SK-N-MC (cell line): ENCODE data around the gene ATPAF2.

Source experiments
- DNase-seq: peaks from one replicate; pipeline ENCODE4 v3.0.0-alpha.2; 2011; ENCODE audit warnings: low read depth, low spot score
- H3K27ac ChIP-seq: fragments of 200-600 bp; sonication (generic); 2 replicates; pipeline ENCODE4 v1.5.1; 2016; ENCODE audit warnings: mixed run types
- H3K36me3 ChIP-seq: fragments of 200-600 bp; sonication (generic); 2 replicates; pipeline ENCODE4 v1.6.1; 2017; ENCODE audit warnings: antibody characterized with exemption, low read length, mixed read lengths; ENCODE audit not compliant: insufficient read depth
- H3K4me3 ChIP-seq: fragments of 200-600 bp; sonication (generic); 2 replicates; pipeline ENCODE4 v1.5.1; 2016
- H3K9ac ChIP-seq: fragments of 200-600 bp; sonication (generic); 2 replicates; pipeline ENCODE4 v1.8.0; 2017; ENCODE audit warnings: mixed run types, mixed read lengths; ENCODE audit not compliant: insufficient read length
- H3K9me3 ChIP-seq: fragments of 200-600 bp; sonication (generic); 2 replicates; pipeline ENCODE4 v1.6.1; 2017; ENCODE audit warnings: low read depth, mild to moderate bottlenecking, antibody characterized with exemption, low read length, moderate library complexity, mixed read lengths
- EZH2 ChIP-seq: fragments of 200-600 bp; sonication (generic); IDR thresholded peaks from one replicate; pipeline ENCODE4 v1.6.1; 2017; ENCODE audit warnings: antibody characterized with exemption
- FOXP2 ChIP-seq: optimal IDR thresholded peaks from 2 replicates; pipeline ENCODE3; 2011; ENCODE audit warnings: mild to moderate bottlenecking, moderate library complexity; ENCODE audit not compliant: insufficient read depth; ENCODE audit errors: extremely low read length, control extremely low read depth
- POLR2AphosphoS5 ChIP-seq: IDR thresholded peaks from 2 replicates; pipeline ENCODE4 v1.6.1; 2012; ENCODE audit warnings: mild to moderate bottlenecking, low read depth, low read length, borderline replicate concordance

The ATPAF2 gene

DNA sequence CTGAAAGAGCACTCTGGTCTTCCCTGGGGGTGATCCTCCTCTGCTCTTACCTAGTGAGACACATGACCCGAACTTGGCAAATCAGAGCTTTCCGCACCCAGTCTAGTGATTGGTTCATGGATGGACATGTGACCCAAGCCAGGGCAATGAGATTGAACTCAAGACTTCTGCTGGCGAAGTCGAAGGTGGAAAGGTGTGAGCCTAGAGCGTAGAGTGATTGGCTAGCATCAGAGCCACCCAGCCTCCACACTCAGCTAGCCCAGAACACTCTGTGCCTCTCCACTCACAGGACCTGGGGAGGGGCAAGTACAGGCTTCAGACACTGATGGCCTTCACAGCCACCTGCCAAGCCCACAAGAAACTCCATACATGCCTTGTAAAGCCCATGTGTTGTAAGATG is 17.6 kb downstream of the ATPAF2 start:
- Histone ChIP-seq H3K4me3 (no peak overlapping the region), H3K27ac (no peak overlapping the region)
- TF ChIP-seq EZH2, result no peak
- TF ChIP-seq FOXP2, result no peak
- no peak for TF ChIP-seq POLR2AphosphoS5

DNA sequence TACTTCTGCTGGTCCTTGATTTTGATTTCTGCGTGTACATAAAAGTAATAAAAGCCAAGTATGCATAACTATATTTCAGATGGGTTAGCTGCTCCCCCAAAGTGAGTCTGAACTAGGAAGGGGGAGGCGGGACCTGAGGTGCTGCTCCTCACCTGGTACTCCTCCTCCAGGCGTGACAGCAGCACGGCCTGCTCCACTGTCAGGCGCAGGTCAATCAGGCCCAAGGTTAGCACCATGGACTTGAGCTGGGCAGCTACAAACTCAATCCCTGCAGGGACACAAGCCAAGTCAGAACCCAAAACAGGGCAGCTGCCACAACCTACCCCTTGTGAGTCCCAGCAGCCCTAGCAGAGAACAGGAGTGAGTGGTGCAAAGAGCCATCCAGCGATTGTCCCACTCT is 18.0 kb downstream of the ATPAF2 start:
- Histone ChIP-seq H3K27ac (no peak overlapping the region), H3K36me3 (no peaks in the 10 kb centered on the region)
- TF ChIP-seq POLR2AphosphoS5 (no peak), EZH2 (no peak), FOXP2 (no peak)

More for the DNA sequence above, 17.6 kb downstream of the ATPAF2 start:
- no peaks in the 10 kb centered on the region for H3K36me3 ChIP-seq
- no peak for DNase-seq
- no peaks in the 10 kb centered on the region for H3K9me3 ChIP-seq
- no peak overlapping the region for H3K9ac ChIP-seq

GRCh38 chr17:18019838-18020154 is 19.2 kb downstream of the ATPAF2 start:
- Histone ChIP-seq H3K36me3 (no peaks in the 10 kb centered on the region), H3K4me3 (no peak overlapping the region), H3K9ac (no peak overlapping the region), H3K27ac (no peak overlapping the region), H3K9me3 (no peaks in the 10 kb centered on the region)
- no peak for TF ChIP-seq EZH2
- TF ChIP-seq FOXP2, result no peak
- DNase-seq, result no peak

More for the DNA sequence above, 18.0 kb downstream of the ATPAF2 start:
- no peak overlapping the region for H3K4me3 ChIP-seq
- DNase-seq, result no peak
- no peaks in the 10 kb centered on the region for H3K9me3 ChIP-seq
- H3K9ac ChIP-seq, result no peak overlapping the region

DNA sequence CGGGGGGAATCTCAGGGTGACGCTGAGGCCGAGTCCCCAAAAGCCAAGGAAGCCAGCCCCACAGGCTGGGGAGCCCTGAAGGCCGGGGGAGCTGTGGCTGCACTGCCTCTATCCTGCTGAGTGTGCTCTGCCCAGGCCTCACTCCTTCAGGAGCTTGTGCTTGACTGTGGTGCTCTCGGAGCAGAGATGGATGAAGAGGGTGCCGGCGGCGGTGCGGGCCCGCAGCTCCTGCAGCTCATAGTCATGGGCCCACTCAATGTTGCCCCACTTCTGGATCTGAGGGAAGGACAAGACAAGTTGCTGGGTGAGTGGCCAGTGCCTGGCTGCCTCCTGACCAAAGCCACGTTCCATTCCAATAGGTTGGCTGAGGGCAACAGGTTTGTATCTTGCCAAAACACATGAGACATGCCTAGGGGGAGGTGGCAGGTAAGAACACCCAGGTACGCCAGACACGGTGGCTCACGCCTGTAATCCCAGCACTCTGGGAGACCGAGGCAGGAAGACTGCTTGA is 20.5 kb downstream of the ATPAF2 start:
- Histone ChIP-seq H3K9ac (no peak overlapping the region), H3K4me3 (no peak overlapping the region)
- no peak for DNase-seq

DNA sequence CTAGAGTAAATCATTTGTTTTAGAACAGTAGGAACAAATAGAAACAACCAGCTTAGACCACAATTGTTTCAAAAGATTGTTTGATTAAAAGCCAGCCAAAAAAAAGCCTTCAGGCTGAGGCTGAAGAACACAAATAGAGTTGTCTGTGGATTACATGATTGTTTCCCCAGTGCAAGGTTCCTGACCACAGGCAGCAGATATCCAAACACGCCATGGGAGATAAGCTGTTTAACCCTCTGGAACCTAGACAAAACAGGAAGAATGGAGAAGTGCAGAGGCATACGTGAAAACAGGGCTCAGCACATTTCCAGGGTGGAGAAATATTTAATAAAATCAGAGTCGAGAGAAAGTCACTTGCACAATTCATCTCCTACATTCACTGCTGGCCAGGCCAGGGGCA is 21.0 kb downstream of the ATPAF2 start:
- Histone ChIP-seq H3K27ac (no peak overlapping the region), H3K9me3 (no peaks in the 10 kb centered on the region), H3K9ac (no peak overlapping the region), H3K36me3 (no peaks in the 10 kb centered on the region), H3K4me3 (no peak overlapping the region)
- TF ChIP-seq FOXP2 (no peak), EZH2 (no peak), POLR2AphosphoS5 (no peak)
- no peak for DNase-seq

More for the DNA sequence above, 20.5 kb downstream of the ATPAF2 start:
- no peak for TF ChIP-seq EZH2
- no peak for TF ChIP-seq FOXP2
- no peak for TF ChIP-seq POLR2AphosphoS5
- Histone ChIP-seq H3K9me3 (no peaks in the 10 kb centered on the region), H3K27ac (no peak overlapping the region), H3K36me3 (no peaks in the 10 kb centered on the region)

DNA sequence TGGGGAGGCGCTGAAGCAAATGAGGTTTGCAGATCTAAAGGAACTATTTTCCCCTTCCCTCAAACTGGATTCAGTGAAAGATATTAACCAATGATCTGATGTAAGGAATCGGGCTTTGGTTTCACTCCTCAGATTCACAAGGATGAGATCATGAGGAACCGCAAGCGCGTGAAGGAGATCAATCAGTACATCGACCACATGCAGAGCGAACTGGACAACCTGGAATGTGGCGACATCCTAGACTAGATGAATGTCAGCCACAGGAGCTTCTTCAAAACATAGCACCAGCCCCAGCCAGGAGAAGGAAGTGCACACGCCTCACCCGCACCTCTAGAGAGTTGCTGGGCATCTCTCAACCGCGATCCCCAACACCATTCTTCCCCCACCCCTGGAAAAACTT is 22.5 kb downstream of the ATPAF2 start:
- Histone ChIP-seq H3K9me3 (no peaks in the 10 kb centered on the region), H3K9ac (no peak overlapping the region)
- no peak for DNase-seq

GRCh38 chr17:18015593-18015992 is 23.4 kb downstream of the ATPAF2 start:
- Histone ChIP-seq H3K4me3 (no peak overlapping the region), H3K9ac (no peak overlapping the region), H3K9me3 (no peaks in the 10 kb centered on the region), H3K27ac (no peak overlapping the region), H3K36me3 (no peaks in the 10 kb centered on the region)
- DNase-seq, result no peak
- TF ChIP-seq EZH2 (no peak), FOXP2 (no peak), POLR2AphosphoS5 (no peak)

More for the DNA sequence above, 22.5 kb downstream of the ATPAF2 start:
- TF ChIP-seq POLR2AphosphoS5 (no peak), FOXP2 (no peak), EZH2 (no peak)
- H3K36me3 ChIP-seq, result no peaks in the 10 kb centered on the region
- H3K4me3 ChIP-seq, result no peak overlapping the region
- no peak overlapping the region for H3K27ac ChIP-seq

DNA sequence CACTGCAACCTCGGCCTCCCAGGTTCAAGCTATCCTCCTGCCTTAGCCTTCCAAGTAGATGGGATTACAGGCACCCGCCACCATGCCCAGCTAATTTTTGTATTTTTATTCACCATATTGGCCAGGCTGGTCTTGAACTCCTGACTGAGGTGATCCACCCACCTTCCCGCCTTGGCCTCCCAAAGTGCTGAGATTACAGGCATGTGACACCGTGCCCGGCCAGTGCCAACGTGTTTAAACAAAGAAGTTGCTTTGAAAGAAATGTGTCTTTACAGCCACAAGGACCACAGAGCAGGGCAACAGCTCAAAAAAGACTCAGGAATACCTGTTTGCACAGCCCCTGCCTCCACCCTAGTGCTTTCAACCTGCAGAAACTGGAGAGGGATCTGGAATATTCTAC is 25.0 kb downstream of the ATPAF2 start:
- Histone ChIP-seq H3K27ac (no peak overlapping the region), H3K9me3 (no peaks in the 10 kb centered on the region), H3K9ac (no peak overlapping the region), H3K36me3 (no peaks in the 10 kb centered on the region), H3K4me3 (no peak overlapping the region)
- TF ChIP-seq EZH2 (no peak), FOXP2 (no peak), POLR2AphosphoS5 (no peak)
- no peak for DNase-seq

- Histone ChIP-seq H3K4me3 (no peak overlapping the region), H3K9ac (no peak overlapping the region), H3K27ac (no peak overlapping the region), H3K9me3 (no peaks in the 10 kb centered on the region), H3K36me3 (no peaks in the 10 kb centered on the region)
- TF ChIP-seq FOXP2 (no peak), POLR2AphosphoS5 (no peak), EZH2 (no peak)
- DNase-seq, result no peak
Measured at GRCh38 chr17:18011286-18011685, 27.7 kb downstream of the ATPAF2 start.
